Loucy (cell line): Measurements from ENCODE around the gene NAT14.

Source experiments
- H2AFZ ChIP-seq: fragments of 200-600 bp; sonication (generic); 2 replicates; pipeline ENCODE4 v1.6.0; 2016; ENCODE audit warnings: antibody characterized with exemption, mild to moderate bottlenecking, low read length, moderate library complexity
- H3F3A ChIP-seq: fragments of 200-600 bp; 2 replicates; pipeline ENCODE4 v1.6.0; 2016; ENCODE audit warnings: antibody characterized with exemption, low read depth, mild to moderate bottlenecking
- H3K27me3 ChIP-seq: fragments of 200-600 bp; sonication (generic); 2 replicates; pipeline ENCODE4 v1.6.1; 2014; ENCODE audit warnings: low read length, mild to moderate bottlenecking; ENCODE audit not compliant: insufficient read depth, poor library complexity, severe bottlenecking
- H3K36me3 ChIP-seq: fragments of 200-600 bp; sonication (generic); 2 replicates; pipeline ENCODE4 v1.6.1; 2016; ENCODE audit warnings: low read length; ENCODE audit not compliant: insufficient read depth
- H3K4me1 ChIP-seq: fragments of 200-600 bp; sonication (generic); 2 replicates; pipeline ENCODE4 v1.5.1; 2014; ENCODE audit warnings: low read length, mild to moderate bottlenecking; ENCODE audit not compliant: insufficient read depth, poor library complexity, severe bottlenecking
- H3K4me2 ChIP-seq: fragments of 200-600 bp; sonication (generic); 2 replicates; pipeline ENCODE4 v1.6.0; 2014; ENCODE audit warnings: antibody characterized with exemption, low read length, low read depth, mild to moderate bottlenecking; ENCODE audit not compliant: poor library complexity, severe bottlenecking
- H3K4me3 ChIP-seq: fragments of 200-600 bp; sonication (generic); 2 replicates; pipeline ENCODE4 v1.5.1; 2014; ENCODE audit warnings: low read length, mild to moderate bottlenecking, mixed read lengths; ENCODE audit not compliant: poor library complexity, severe bottlenecking
- H3K79me2 ChIP-seq: fragments of 200-600 bp; sonication (generic); 2 replicates; pipeline ENCODE4 v1.6.1; 2014; ENCODE audit warnings: low read length; ENCODE audit not compliant: insufficient read depth
- H3K9ac ChIP-seq: fragments of 200-600 bp; sonication (generic); 2 replicates; pipeline ENCODE4 v1.6.0; 2014; ENCODE audit warnings: mild to moderate bottlenecking, low read depth, low read length, moderate library complexity; ENCODE audit not compliant: poor library complexity, severe bottlenecking
- H3K9me2 ChIP-seq: fragments of 200-600 bp; sonication (generic); replicated peaks from 2 replicates; pipeline ENCODE4 v1.6.1; 2016; ENCODE audit warnings: low read depth, low read length, mixed read lengths
- H3K9me3 ChIP-seq: fragments of 200-600 bp; sonication (generic); 2 replicates; pipeline ENCODE4 v1.6.1; 2014; ENCODE audit warnings: mild to moderate bottlenecking, antibody characterized with exemption, low read length, low read depth; ENCODE audit not compliant: insufficient read depth
- H4K20me1 ChIP-seq: fragments of 200-600 bp; sonication (generic); 2 replicates; pipeline ENCODE4 v1.6.0; 2014; ENCODE audit warnings: antibody characterized with exemption, low read length, mild to moderate bottlenecking; ENCODE audit not compliant: insufficient read depth, poor library complexity, severe bottlenecking
- EZH2phosphoT487 ChIP-seq: fragments of 200-600 bp; IDR thresholded peaks from 2 replicates; pipeline ENCODE4 v1.6.1; 2018; ENCODE audit warnings: antibody characterized with exemption, mild to moderate bottlenecking, moderate library complexity, borderline replicate concordance
- TF ChIP-seq, protein P1 (sequence below): fragments of 200-600 bp; sonication (generic); conservative IDR thresholded peaks from 2 replicates; pipeline ENCODE4 v1.5.1; 2014; ENCODE audit warnings: mild to moderate bottlenecking, antibody characterized with exemption, low read length

The NAT14 gene

GRCh38 chr19:55478364-55478763, 6.6 kb upstream of the NAT14 start:
- no peaks in the 10 kb centered on the region for H3F3A ChIP-seq
- H3K79me2 ChIP-seq = peaks cover 19% of the 10 kb centered on the region
- no peaks in the 10 kb centered on the region for H3K36me3 ChIP-seq
- H3K4me1 ChIP-seq = peaks cover 17% of the 10 kb centered on the region
- H3K9ac ChIP-seq = peak overlapping the region; percentile 89
- peak overlapping the region; percentile 80 for H3K4me2 ChIP-seq
- H3K9me2 ChIP-seq = no peaks in the 10 kb centered on the region
- no peak for TF ChIP-seq EZH2phosphoT487
- TF ChIP-seq, protein P1, sequence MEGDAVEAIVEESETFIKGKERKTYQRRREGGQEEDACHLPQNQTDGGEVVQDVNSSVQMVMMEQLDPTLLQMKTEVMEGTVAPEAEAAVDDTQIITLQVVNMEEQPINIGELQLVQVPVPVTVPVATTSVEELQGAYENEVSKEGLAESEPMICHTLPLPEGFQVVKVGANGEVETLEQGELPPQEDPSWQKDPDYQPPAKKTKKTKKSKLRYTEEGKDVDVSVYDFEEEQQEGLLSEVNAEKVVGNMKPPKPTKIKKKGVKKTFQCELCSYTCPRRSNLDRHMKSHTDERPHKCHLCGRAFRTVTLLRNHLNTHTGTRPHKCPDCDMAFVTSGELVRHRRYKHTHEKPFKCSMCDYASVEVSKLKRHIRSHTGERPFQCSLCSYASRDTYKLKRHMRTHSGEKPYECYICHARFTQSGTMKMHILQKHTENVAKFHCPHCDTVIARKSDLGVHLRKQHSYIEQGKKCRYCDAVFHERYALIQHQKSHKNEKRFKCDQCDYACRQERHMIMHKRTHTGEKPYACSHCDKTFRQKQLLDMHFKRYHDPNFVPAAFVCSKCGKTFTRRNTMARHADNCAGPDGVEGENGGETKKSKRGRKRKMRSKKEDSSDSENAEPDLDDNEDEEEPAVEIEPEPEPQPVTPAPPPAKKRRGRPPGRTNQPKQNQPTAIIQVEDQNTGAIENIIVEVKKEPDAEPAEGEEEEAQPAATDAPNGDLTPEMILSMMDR = no peak
- peak overlapping the region; percentile 75 for H3K4me3 ChIP-seq
- peaks cover 6% of the 10 kb centered on the region for H4K20me1 ChIP-seq
- H3K9me3 ChIP-seq = no peaks in the 10 kb centered on the region
- H3K27me3 ChIP-seq = no peaks in the 10 kb centered on the region
- no peak overlapping the region for H2AFZ ChIP-seq

DNA sequence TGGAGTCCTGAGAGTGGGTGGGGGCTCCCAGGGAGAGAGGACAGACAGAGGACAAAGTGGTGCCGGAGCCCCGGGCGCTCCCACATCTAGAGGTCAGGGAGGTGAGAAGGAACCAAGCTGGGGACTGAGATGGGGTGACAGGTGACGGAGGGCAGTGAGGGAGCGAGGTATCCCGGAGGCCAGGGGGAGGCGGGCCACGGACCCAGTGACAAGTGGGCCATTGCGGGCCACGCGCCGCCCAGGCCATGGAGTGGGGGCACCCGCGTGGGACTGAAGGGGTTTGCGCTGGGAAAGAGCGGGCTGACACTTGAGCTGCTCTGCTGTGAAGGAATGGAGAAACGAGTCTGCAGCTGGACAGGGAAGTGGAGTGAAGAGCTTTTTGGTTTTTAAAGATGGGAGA, 5.9 kb upstream of the NAT14 start:
- Histone ChIP-seq H3K79me2 (peaks cover 19% of the 10 kb centered on the region), H3K36me3 (no peaks in the 10 kb centered on the region), H3K9ac (peak overlapping the region; percentile 27), H3K9me3 (no peaks in the 10 kb centered on the region), H4K20me1 (peaks cover 6% of the 10 kb centered on the region), H3K4me3 (no peak overlapping the region), H3K4me2 (peak overlapping the region; percentile 24), H3F3A (no peaks in the 10 kb centered on the region), H3K9me2 (no peaks in the 10 kb centered on the region), H3K4me1 (peaks cover 17% of the 10 kb centered on the region), H3K27me3 (no peaks in the 10 kb centered on the region), H2AFZ (no peak overlapping the region)
- TF ChIP-seq, protein P1 = no peak
- no peak for TF ChIP-seq EZH2phosphoT487

DNA sequence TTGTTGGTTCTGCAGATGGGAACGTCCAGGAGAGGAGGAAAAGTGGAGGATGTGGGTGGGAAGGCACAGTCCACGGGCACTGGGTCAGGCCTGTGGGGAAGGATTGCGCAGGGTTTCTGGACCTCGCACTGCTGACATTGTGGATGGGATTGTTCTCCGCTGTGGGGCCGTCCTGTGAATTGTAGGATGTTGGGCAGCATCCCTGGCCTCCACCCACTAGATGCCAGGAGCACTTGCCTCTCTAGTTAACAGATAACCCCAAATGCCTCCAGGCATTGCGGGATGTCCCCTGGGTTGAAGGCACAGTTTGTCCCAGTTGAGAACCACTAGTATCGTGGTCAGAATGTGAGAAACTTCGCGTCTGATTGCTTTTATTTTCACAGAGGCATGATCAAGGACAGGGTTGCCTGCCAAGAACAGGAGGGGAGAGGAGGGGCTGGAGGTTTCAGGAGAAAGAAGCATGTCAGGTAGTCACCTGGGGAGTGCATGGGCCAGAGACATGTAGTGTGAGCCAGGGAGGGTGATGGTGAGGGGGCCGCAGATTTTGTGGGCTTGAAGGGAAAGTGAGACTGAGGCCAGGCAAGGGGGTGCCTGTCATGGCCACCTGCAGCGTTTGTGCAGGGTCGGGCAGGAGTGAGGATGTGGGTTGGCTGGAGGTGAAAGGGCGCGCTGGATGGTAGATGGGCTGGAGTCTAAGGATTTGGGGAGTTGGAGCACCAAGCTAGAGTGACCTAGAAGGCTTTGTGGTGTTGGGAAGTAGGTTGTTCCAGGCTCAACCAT, 5.3 kb upstream of the NAT14 start:
- peak overlapping the region; percentile 41 for H3K9ac ChIP-seq
- no peaks in the 10 kb centered on the region for H3K9me3 ChIP-seq
- H3K9me2 ChIP-seq = no peaks in the 10 kb centered on the region
- no peaks in the 10 kb centered on the region for H3K36me3 ChIP-seq
- H3K4me3 ChIP-seq = no peak overlapping the region
- H3K4me2 ChIP-seq = peak overlapping the region; percentile 24
- H2AFZ ChIP-seq = no peak overlapping the region
- no peaks in the 10 kb centered on the region for H3F3A ChIP-seq
- H3K4me1 ChIP-seq = peaks cover 22% of the 10 kb centered on the region
- peaks cover 8% of the 10 kb centered on the region for H4K20me1 ChIP-seq
- H3K79me2 ChIP-seq = peaks cover 19% of the 10 kb centered on the region
- H3K27me3 ChIP-seq = no peaks in the 10 kb centered on the region
- TF ChIP-seq EZH2phosphoT487 = no peak
- TF ChIP-seq, protein P1 = no peak
